ENCODE data around the gene TNXB. TPM values are rescaled to one million over a fixed set of nuclear protein-coding genes. Genes with fewer than 3 reads are reported as not detected.

Gene TNXB
- total and polyA plus RNA-seq, 2 experiments from 2014 or later, result 2.0 to 6.0 TPM

GRCh38 chr6:32082478-32082877 is 26.7 kb downstream of the TNXB start (continued):
- no peak for TF ChIP-seq CTCF (conservative IDR thresholded peaks at IDR 0.05; ENCODE audit: low read depth in 2 of 2)
- no peak for TF ChIP-seq REST (IDR thresholded peaks at IDR 0.05; ENCODE audit: unreplicated experiment)
- no peak for TF ChIP-seq JUNB (IDR thresholded peaks at IDR 0.05; ENCODE audit: unreplicated experiment)

GRCh38 chr6:32081168-32081990 is 27.8 kb downstream of the TNXB start:
- Histone ChIP-seq H3K9me2 (ENCODE audit: insufficient read depth) (no peaks in the 10 kb centered on the region), H3F3A (replicated peaks; ENCODE audit: low read depth) (no peaks in the 10 kb centered on the region), H3K27me3 (ENCODE audit: insufficient read depth) (peaks cover 3% of the 10 kb centered on the region), H3K4me3 (no peak overlapping the region), H3K27ac (ENCODE audit: low read depth) (no peak overlapping the region), H3K36me3 (ENCODE audit: insufficient read depth) (no peaks in the 10 kb centered on the region), H3K4me2 (no peak overlapping the region), H2AFZ (no peak overlapping the region), H3K79me2 (replicated peaks; ENCODE audit: insufficient read depth) (no peaks in the 10 kb centered on the region), H3K4me1 (ENCODE audit: insufficient read depth) (no peaks in the 10 kb centered on the region), H4K20me1 (replicated peaks; ENCODE audit: insufficient read depth) (no peaks in the 10 kb centered on the region)
- DNase-seq (ENCODE audit: low spot score) (no peak), ATAC-seq (no peak)
- no peak overlapping the region for H3K4me3 Mint-ChIP-seq
- H3K36me3 Mint-ChIP-seq (ENCODE audit: low read depth), result no peaks in the 10 kb centered on the region; the same call in 2 of the 3 replicates
- H3K27ac Mint-ChIP-seq, result no peak overlapping the region
- H3K9me3 Mint-ChIP-seq, result no peaks in the 10 kb centered on the region; the same call in 2 of the 3 replicates
- peaks cover 5% of the 10 kb centered on the region; the same call in 1 of the 3 replicates for H3K4me1 Mint-ChIP-seq
- TF ChIP-seq POLR2AphosphoS5 (IDR thresholded peaks at IDR 0.05; ENCODE audit: low read depth), result no peak
- TF ChIP-seq ZNF462 (CRISPR knock-in tag; IDR thresholded peaks at IDR 0.05), result no peak
- TF ChIP-seq EZH2 (IDR thresholded peaks at IDR 0.05; ENCODE audit: low read depth, unreplicated experiment), result no peak
- no peak for TF ChIP-seq ZNF331 (CRISPR knock-in tag; IDR thresholded peaks at IDR 0.05; ENCODE audit: low read depth)
- no peak for TF ChIP-seq ZNF114 (CRISPR knock-in tag; IDR thresholded peaks at IDR 0.05)
- no peak for TF ChIP-seq JUNB (IDR thresholded peaks at IDR 0.05; ENCODE audit: unreplicated experiment)
- no peak for TF ChIP-seq STAT1 (IDR thresholded peaks at IDR 0.05; ENCODE audit: unreplicated experiment)
- no peak for TF ChIP-seq NANOG (IDR thresholded peaks at IDR 0.05; ENCODE audit: borderline replicate concordance)
- H3K27me3 Mint-ChIP-seq (ENCODE audit: insufficient read depth, low read depth, poor library complexity), result peaks cover 16% of the 10 kb centered on the region
